HG03159 (cell line): Measurements from ENCODE around the gene LHFPL6.

Experiments
- ATAC-seq: cut with Tn5 transposase; IDR thresholded peaks from one replicate; pipeline ENCODE4 v1.9.1; 2021; ENCODE audit warnings: mild to moderate bottlenecking, moderate library complexity; ENCODE audit not compliant: unreplicated experiment

Gene LHFPL6

DNA sequence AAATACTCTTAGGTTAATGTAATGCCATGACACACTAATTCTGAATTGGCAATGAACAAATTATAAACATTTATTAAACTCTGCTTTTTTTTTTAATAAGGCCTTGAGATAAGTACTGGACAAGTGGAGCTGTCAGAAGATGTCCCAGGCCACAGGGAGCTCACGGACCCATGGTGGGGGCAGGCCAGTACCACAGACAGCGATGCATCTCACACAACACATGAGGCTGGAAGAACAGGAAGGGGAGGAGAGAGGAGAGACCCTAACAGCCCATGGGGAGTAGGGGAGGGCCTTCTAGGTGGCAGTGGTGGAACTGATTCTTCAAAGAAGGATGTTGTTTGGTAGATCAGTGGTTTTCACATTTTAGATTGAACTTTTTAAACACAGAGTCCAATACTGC lies 128.4 kb downstream of the LHFPL6 start:
- ATAC-seq, result no peak

DNA sequence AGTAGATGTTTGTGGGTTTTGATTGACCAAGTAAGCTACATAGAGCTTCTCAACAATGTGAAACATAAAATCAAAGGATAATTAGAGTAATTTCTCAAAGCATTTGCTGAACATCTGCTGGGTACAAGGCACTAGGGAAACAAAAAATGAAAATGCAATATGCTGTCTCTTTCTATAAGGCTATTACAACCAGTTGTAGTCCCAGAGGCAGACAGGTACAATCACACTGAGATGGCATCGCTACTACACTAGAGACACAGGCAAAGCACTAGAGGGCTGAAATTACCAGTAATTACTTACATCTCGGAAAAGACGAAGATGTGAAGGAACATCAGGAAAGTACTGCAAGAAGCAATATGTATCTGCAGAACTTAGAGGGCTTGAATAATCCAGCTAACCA lies 133.3 kb downstream of the LHFPL6 start:
- no peak for ATAC-seq

DNA sequence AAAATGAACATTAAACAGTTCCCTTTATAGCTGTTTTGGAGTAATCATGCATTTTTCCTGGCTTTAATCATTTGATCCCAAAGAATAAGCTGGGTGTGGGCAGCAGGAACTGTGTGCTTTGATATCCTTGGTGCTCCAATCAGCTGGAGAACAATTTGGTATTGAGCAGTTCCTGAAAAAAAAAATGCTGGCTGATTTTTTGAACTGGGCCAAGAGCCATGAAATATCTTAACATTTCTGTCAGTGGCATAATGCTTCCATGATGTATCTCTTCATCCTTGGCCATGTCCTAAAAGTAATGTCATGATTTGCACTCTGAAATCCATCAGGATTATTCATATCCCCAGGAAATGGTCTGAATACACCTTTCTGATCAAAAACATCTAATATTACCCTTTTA lies 134.7 kb downstream of the LHFPL6 start:
- no peak for ATAC-seq

DNA sequence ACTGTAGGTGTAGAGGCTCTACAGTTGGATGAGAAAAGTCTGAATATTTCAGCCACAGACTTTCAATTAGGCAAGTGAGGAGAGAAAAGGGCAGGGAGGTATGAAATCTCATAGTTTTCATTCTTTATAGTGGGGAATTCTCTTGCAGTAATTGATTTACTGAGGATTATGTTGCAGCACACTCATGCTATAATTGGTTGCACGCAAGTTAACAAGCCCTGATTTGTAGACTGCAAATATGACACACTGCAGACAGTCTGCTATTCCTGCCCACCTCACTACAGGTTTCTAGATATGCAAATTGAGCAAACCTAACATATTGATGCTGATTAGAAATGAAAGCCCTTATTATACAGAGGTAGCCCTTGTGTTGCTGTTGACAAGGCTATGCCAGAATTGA lies 139.4 kb downstream of the LHFPL6 start:
- ATAC-seq, result no peak

DNA sequence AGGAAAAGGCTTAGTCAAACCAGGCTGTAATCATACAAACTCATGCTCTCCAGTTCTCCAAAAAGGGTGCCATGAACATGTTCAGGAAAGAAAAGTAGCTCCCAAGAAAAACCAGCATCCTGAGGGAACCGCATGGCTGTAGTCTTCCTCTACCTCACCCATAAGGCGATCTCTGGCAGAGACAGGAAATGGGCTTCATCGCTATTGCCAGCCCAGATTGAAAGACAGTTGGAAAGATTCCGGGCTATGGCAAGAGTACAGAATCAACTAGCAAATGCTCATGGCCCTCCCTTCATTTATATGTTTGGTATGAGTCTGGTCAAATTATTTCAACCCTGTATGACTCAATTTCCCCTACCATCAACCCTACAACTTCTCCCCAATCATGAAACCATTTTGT lies 140.1 kb downstream of the LHFPL6 start:
- ATAC-seq, result no peak

DNA sequence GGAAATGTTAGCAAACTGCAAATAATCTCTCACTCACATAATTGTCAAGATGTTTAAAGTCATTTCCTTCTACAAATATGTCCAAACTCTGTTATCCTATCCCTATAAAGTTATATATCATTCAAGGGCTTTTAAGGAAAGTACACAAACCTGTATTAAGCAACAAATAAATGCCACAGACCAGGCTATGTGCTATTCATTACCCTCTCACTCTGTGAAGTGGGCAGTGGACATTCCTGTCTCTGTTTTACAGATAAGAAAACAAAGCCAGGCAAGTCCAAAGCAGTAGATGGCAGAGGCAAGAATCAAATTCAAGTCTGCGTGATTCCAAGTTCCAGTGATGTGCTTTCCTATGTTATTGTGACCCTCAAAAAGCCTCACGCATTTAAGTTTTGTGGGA lies 140.6 kb downstream of the LHFPL6 start:
- ATAC-seq, result no peak

DNA sequence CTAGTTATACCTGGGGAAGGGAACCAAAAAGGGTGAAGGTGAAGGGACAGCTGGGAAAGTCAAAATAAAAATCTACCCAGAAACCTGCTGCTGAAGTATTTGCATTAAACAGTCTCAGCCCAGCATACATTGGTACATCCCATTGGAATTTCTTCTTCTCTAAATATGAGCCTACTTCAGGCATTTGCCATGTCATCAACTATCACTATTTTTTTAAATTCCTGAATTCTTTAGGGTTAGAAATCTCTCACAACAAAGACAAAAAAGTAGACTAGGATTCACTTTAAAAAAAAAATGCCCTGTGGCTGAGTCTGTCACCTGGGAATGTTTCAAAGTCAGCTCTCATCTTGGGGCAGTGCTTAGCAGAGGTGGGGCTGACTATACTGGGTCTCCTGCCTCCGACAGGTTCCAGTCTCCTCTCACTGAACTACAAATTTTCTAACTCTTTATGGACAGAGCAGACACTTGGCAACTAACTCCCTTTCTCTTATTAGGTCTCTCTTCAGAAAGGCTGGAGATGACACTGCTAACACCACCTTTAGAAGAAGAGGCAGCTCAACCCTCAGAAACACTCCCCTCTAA lies 141.2 kb downstream of the LHFPL6 start:
- ATAC-seq, result no peak

DNA sequence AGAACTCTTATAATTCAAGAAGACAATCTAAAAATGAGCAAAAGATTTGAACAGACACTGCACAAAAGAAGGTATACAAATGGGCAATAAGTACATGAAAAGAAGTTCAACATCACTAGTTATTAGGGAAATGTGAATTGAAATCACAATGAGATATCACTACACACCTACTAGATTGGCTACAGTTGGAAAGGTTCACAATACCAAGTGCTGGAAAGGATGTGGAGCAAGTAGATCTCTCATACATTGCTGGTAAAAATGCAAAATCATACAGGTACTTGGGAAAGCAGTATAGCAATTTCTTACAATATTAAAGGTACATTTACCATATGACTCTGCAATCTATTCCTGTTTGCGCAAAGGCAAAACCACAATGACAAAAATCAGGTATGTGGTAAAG lies 145.7 kb downstream of the LHFPL6 start:
- no peak for ATAC-seq

DNA sequence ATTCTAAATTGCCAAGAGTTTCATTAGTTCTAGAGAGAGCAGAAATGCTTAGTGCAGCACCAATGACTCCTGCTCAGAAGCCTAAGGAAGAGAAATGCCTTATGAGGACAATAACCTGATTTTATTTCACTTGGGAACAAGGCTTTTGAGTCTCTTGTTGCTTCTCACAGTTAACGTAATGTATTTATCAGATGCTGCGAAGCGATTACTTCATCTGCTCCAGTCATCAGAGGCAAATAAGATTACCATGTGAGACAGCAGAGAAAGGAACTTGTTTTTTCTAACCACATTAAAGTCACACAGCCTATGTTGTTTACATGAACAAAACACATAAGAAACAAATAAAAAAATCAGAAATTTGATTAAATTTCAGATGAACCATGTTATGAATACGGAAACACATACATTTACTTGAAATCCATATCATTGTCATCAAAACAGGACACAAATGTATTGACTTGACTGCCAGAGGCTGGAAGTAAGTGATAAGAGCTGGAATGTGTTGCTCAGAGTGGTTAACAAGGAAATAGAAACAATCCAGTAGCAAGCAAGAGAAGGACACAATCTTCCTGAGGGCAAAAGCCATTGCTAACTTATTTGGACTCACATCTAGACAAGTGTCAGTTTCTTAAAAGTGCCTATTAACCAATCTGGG lies 147.3 kb downstream of the LHFPL6 start:
- no peak for ATAC-seq

DNA sequence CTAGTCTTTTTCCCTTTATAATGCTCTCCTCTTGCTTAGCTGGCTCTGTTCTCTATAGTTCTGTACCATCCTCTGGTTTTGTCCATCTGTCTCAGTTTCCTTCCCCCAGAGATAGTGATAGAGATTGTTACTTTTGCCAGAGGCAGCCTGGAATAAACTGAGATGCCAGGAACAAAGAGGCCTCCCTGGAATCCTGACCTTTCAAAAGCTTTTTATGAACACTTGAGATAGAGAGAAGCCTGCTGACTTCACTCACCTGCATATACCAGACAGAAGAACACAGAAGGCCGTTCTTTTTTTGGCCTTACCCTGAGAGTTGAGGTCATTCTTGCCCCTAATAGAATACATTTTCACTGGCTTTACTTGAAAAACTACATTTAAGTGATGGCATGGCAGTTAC lies 150.2 kb downstream of the LHFPL6 start:
- no peak for ATAC-seq

DNA sequence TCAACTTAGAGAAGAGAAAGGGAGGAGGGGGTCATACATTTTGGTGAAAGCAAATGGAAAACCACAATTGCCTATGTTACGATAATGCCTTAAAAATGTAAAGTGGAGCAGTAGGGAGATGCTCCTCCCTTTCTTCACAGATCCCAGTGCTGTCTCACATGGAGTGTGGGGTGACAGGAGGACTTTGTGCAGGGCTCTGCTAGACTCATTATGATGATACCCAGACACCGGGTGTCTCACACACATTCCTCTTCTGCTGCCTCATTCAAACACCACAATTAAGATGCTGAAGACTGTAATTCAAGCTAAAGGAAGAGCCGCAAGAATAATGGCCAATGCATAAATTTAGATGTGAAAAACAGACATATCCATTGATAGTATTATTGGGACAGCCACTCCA lies 150.6 kb downstream of the LHFPL6 start:
- no peak for ATAC-seq

DNA sequence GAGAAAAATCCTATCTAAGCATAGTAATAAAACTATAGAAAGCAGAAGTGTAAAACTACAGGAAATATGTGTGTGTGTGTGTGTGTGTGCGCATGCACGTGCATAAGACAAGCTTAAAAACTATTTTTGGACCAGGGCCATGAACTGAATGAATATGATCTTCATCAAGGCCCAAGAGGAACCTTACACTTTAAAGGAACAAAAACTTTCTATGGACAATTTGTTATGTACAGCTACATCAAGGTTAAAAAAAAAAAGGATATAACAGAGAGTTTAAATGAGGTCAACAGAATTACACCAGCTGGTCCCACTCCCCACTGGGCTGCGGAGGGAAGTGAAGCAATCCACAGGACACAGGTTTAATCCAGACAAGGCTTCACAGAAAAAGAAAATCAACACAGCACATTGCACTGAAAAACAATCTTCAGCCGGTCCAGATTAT lies 151.1 kb downstream of the LHFPL6 start:
- peak; percentile 52 for ATAC-seq

DNA sequence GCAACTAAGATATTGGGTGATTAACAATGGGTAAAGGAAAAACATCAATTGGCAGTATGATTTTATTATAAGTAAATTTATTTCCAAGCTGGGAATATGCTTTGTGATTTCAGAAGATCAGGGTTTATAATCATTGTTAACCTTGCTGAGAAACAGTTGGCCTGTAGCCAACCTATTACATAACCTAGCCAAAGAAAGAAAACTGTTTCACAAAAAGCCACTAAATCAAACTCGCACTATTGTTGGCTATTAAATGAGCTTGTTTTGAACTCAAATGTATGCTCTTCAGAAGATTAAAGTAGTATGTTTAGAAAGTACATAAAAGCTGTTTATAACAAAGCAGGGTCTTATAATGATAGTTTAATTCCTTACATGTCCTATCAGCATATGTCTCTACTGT lies 151.7 kb downstream of the LHFPL6 start:
- peak; percentile 14 for ATAC-seq

DNA sequence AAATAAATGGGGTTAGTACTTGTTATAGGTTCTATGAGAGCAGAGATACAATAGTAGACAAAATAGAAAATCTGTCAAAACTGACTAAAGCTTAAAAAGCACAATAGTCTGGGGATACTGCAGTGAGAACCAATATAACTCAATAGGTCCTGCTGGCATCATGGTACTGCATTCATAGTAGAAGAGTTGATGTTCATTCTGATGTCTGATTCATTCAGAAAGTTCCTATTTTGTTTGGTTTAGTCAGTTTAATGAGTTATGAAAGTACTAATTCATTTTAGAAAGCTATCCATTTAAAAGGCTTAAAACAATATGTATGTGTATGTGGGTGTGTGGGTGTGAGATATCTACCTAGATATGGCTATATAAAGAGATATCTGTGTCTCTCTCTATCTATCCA lies 152.8 kb downstream of the LHFPL6 start:
- ATAC-seq, result no peak

DNA sequence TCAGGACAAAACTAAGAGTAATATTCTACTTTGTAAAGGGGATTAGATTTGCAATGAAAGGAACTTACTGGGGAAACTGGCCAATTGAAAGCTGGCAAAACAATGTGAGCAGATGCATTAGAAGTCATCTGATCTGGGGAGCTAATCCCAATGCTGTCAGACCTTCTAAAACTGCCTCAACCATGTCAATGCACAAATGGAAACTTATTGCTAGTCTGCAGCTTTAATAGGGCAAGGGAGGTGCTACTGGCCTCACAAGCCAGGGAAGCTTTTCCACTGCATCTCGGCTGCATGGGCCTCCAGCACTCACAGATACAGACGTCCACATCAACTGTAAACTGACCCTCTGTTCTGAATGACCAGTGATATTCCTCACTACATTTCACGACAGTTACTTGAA lies 154.2 kb downstream of the LHFPL6 start:
- no peak for ATAC-seq

DNA sequence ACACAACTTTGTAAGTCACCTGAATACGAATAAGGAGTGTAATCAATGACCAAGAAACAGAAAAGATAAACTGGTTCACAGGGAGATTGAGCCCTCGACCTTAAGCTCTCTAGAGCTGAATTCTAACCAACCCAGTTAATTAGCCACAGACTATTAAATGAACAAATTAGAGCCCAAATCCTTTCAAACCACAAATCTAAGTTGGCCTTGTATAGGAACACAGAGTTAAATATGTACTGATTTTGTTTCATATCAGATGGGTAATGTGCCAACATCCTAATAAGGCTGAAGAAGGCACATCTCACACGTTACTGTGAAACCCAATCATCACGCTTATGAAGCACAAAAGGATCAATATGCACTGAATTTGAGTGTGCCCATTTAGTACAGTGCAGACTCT lies 156.1 kb downstream of the LHFPL6 start:
- no peak for ATAC-seq

DNA sequence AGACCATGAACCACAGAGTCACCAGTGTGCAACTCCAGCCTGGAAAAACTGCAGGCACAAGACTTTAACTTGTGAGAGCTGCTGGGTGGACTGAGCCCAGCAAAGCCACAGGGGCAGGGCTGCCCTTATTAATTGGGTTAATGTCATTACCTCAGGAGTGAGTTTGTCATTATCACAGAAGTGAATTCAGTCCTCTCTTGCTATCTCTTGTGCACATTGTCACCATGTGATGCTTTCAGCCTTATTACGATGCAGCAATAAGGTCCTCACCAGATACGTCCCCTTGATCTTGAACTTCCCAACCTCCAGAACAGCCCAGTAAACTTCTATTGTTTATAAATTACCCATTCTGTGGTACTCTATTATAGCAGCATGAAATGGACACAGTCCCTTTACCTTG lies 158.1 kb downstream of the LHFPL6 start:
- ATAC-seq, result no peak

DNA sequence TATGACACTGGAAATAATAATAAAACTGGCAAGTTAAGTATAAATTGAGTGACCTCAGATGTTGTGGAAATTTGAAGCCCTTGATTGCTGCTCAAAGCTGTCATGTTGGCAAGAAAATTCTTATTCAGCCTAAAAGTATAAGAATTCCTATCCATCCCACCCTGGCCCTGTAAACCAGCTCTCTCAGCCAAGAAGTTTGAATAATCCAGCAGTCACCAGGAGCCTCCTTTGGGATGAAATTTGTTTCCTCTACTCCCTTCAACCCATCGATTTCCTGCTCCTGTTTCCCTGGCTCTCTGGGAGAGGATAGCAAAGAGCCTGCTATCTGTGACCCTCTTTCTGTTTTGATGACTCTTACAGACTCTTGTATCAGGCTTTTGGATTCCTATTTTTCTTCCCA lies 169.3 kb downstream of the LHFPL6 start:
- ATAC-seq, result no peak

DNA sequence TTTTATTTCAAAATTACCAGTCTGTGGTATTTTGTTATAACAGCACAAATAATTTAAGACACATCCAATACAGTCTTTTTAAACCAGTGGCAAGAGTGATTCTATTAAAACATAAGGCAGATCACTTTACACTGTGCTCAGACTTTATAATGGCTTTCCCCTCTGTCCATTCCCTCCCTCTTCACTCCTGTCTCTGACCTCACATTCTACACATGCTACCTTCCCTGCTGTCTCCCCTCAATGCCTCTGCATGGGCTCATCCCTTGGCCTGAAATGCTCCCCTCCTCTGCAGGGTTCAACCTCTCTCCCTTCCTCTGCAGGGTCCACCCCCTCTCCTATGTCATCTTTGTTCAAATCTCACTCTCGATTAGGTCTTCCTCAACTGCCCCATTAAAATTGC lies 170.8 kb downstream of the LHFPL6 start:
- no peak for ATAC-seq

DNA sequence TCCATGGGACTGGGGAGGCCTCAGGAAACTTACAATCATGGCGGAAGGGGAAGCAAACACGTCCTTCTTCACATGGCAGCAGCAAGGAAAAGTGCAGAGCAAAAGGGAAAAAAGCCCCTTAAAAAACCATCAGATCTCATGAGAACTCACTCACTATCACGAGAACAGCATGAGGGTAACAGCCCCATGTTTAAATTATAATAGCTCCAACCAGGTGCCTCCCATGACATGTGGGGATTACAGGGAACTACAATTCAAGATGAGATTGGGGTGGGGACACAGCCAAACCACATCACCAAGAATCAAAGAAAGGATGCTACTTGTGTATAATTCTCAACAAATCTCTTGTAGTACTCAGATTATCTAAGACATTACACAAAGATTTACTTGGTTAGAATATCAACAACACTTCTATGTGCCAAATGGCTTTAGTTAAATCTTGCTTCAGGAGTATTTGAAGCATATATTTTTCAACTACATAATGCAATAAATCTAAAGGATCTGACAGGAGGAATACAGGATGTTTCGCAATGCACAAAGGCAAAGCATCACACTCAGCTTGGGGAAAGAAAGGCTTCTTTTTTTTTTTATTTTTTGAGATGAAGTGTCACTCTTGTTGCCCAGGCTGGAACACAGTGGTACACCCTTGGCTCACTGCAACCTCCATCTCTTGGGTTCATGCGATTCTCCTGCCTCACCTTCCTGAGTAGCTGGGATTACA lies 180.0 kb downstream of the LHFPL6 start:
- ATAC-seq, result no peak

DNA sequence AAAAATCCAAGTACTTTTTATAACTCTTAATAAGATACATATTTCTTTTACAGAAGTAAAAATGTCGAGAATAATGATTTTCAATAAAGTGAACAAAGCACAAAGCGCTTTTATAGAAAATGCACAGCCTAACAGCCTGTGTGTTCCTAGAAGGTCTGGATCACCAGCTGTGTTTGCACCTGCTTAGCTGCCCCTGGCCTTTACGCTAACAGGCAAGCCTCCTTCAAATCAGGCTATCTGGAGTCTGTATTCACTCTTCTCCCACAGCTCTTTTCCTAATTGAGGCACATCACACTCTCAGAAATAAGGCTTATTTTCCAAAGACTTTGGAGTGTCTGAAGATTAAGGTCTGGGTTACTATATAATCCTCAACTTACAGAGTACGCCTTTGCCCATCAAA lies 183.1 kb downstream of the LHFPL6 start:
- ATAC-seq, result no peak

DNA sequence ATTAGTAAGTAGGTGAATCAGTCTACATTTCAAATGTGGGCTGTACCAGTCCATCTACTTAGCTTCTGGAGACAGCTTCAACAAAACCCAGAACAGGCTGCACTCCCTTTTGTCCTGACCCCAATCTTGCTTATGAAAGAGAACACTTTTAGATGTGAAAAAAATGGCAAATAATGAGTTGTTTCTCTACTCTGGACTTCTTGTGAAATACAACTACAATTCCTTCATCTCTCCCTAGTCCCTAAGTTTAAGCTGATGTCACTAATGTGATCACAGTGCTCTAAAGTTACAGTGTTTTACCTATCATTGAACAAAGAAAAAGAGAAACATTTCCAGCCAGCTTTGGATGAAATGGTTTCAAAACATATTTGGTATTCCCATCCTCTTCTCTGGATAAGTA lies 183.9 kb downstream of the LHFPL6 start:
- ATAC-seq, result no peak
